ENCODE results near the gene IGFL1. TPM values are rescaled to one million over a fixed set of nuclear protein-coding genes. Genes with fewer than 3 reads are reported as not detected.
"Not testable (repeated sequence)": the region's sequence is repeated elsewhere in the genome, so short reads cannot be mapped to it uniquely, and the experiment has no call there.

Gene IGFL1
- total RNA-seq, 1 experiment from 2014 or later: not detected

GRCh38 chr19:46205183-46205984 is 24.2 kb upstream of the IGFL1 start:
- no peak overlapping the region for H3K27ac ChIP-seq (ENCODE audit: low read depth, low read length, poor library complexity, severe bottlenecking)
- no peaks in the 10 kb centered on the region for H3K9me3 ChIP-seq (ENCODE audit: low read depth, low read length, poor library complexity, severe bottlenecking)
- TF ChIP-seq EZH2 (IDR thresholded peaks at IDR 0.05; ENCODE audit: borderline replicate concordance, low read depth, low read length, poor library complexity, severe bottlenecking) (no peak), CTCF (conservative IDR thresholded peaks at IDR 0.05; ENCODE audit: low read depth, low read length) (no peak)
- no peaks in the 10 kb centered on the region for H3K4me1 ChIP-seq (ENCODE audit: insufficient read depth, low read length, poor library complexity, severe bottlenecking)
- H3K36me3 ChIP-seq (ENCODE audit: insufficient read depth, low read length, poor library complexity, severe bottlenecking): no peaks in the 10 kb centered on the region
- no peak overlapping the region for H3K4me3 ChIP-seq (ENCODE audit: low read depth, low read length, poor library complexity, severe bottlenecking)
- H3K27me3 ChIP-seq (replicated peaks; ENCODE audit: insufficient read depth, low read depth, low read length, poor library complexity): no peaks in the 10 kb centered on the region
- intact Hi-C loops (cut with micrococcal nuclease; ENCODE audit: unreplicated experiment): no loop called here
- DNase-seq (ENCODE audit: low spot score): peak; percentile 31
- ChIA-PET POLR2A (ENCODE audit: low non-redundant PET) (no interaction called here), CTCF (no interaction called here)
- no TSS peak for BruUV-seq (replicated peaks)

GRCh38 chr19:46206176-46206575 is 23.4 kb upstream of the IGFL1 start:
- POLR2A ChIA-PET (ENCODE audit: low non-redundant PET): no interaction called here
- no peak overlapping the region for H3K27ac ChIP-seq (ENCODE audit: low read depth, low read length, poor library complexity, severe bottlenecking)

DNA sequence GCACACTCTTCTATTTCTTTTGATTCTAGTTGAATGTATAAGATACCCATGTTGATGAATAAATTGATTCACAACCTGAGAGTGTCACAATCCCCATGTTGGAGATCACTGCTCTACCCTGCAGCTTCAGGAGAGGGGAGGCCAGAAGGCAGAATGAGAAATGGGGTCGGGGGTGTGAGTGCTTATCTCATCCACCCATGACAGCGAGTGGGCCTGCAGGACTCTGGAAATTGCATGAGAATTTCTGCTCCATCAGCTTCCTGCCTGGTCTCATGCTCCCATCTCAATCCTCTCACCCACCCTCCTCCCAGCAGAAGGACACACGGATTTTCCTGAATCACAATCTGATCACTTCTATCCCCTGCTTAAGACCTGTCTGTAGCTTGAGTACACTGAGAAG is 22.9 kb upstream of the IGFL1 start:
- H3K36me3 ChIP-seq (ENCODE audit: insufficient read depth, low read length, poor library complexity, severe bottlenecking): no peaks in the 10 kb centered on the region
- no peak for TF ChIP-seq EZH2 (IDR thresholded peaks at IDR 0.05; ENCODE audit: borderline replicate concordance, low read depth, low read length, poor library complexity, severe bottlenecking)
- no peak for TF ChIP-seq CTCF (conservative IDR thresholded peaks at IDR 0.05; ENCODE audit: low read depth, low read length)
- CTCF ChIA-PET: no interaction called here

More at GRCh38 chr19:46206176-46206575, 23.4 kb upstream of the IGFL1 start:
- intact Hi-C loops (cut with micrococcal nuclease; ENCODE audit: unreplicated experiment): no loop called here
- no TSS peak for BruUV-seq (replicated peaks)
- CTCF ChIA-PET: no interaction called here
- H3K4me1 ChIP-seq (ENCODE audit: insufficient read depth, low read length, poor library complexity, severe bottlenecking): no peaks in the 10 kb centered on the region
- no peaks in the 10 kb centered on the region for H3K9me3 ChIP-seq (ENCODE audit: low read depth, low read length, poor library complexity, severe bottlenecking)
- H3K27me3 ChIP-seq (replicated peaks; ENCODE audit: insufficient read depth, low read depth, low read length, poor library complexity): no peaks in the 10 kb centered on the region
- no peak overlapping the region for H3K4me3 ChIP-seq (ENCODE audit: low read depth, low read length, poor library complexity, severe bottlenecking)
- TF ChIP-seq EZH2 (IDR thresholded peaks at IDR 0.05; ENCODE audit: borderline replicate concordance, low read depth, low read length, poor library complexity, severe bottlenecking): no peak
- no peak for TF ChIP-seq CTCF (conservative IDR thresholded peaks at IDR 0.05; ENCODE audit: low read depth, low read length)
- H3K36me3 ChIP-seq (ENCODE audit: insufficient read depth, low read length, poor library complexity, severe bottlenecking): no peaks in the 10 kb centered on the region
- DNase-seq (ENCODE audit: low spot score): no peak

GRCh38 chr19:46207858-46208257 is 21.7 kb upstream of the IGFL1 start:
- intact Hi-C loops (cut with micrococcal nuclease; ENCODE audit: unreplicated experiment); BruUV-seq (replicated peaks); CTCF ChIA-PET; H3K27me3 ChIP-seq (replicated peaks; ENCODE audit: insufficient read depth, low read depth, low read length, poor library complexity); POLR2A ChIA-PET (ENCODE audit: low non-redundant PET); H3K9me3 ChIP-seq (ENCODE audit: low read depth, low read length, poor library complexity, severe bottlenecking); H3K36me3 ChIP-seq (ENCODE audit: insufficient read depth, low read length, poor library complexity, severe bottlenecking); H3K27ac ChIP-seq (ENCODE audit: low read depth, low read length, poor library complexity, severe bottlenecking); DNase-seq (ENCODE audit: low spot score); H3K4me1 ChIP-seq (ENCODE audit: insufficient read depth, low read length, poor library complexity, severe bottlenecking); H3K4me3 ChIP-seq (ENCODE audit: low read depth, low read length, poor library complexity, severe bottlenecking): not testable (repeated sequence)

More for the DNA sequence above, 22.9 kb upstream of the IGFL1 start:
- no peak overlapping the region for H3K4me3 ChIP-seq (ENCODE audit: low read depth, low read length, poor library complexity, severe bottlenecking)
- H3K27me3 ChIP-seq (replicated peaks; ENCODE audit: insufficient read depth, low read depth, low read length, poor library complexity): no peaks in the 10 kb centered on the region
- DNase-seq (ENCODE audit: low spot score): no peak
- no peak overlapping the region for H3K27ac ChIP-seq (ENCODE audit: low read depth, low read length, poor library complexity, severe bottlenecking)
- no TSS peak for BruUV-seq (replicated peaks)
- no peaks in the 10 kb centered on the region for H3K4me1 ChIP-seq (ENCODE audit: insufficient read depth, low read length, poor library complexity, severe bottlenecking)
- no peaks in the 10 kb centered on the region for H3K9me3 ChIP-seq (ENCODE audit: low read depth, low read length, poor library complexity, severe bottlenecking)
- POLR2A ChIA-PET (ENCODE audit: low non-redundant PET): no interaction called here
- intact Hi-C loops (cut with micrococcal nuclease; ENCODE audit: unreplicated experiment): no loop called here
